Keratinocyte (primary cell): ENCODE measurements around the gene RNF19B.

Experiments
- EZH2 ChIP-seq: IDR thresholded peaks from one replicate; pipeline ENCODE4 v1.6.1; 2012; ENCODE audit warnings: inconsistent platforms, mild to moderate bottlenecking, low read length, moderate library complexity
- TF ChIP-seq, protein P1 (sequence below), 3 experiments: IDR thresholded peaks in 1 of 3; conservative IDR thresholded peaks in 1 of 3; optimal IDR thresholded peaks in 1 of 3; 2 replicates in 2 of 3; 3 replicates in 1 of 3; pipeline versions ENCODE3 to v1.5.1; 2011; ENCODE audit warnings: low read length in 3 of 3, mild to moderate bottlenecking in 3 of 3, moderate library complexity in 2 of 3, control low read depth in 1 of 3, inconsistent platforms in 1 of 3; ENCODE audit not compliant: insufficient read depth in 2 of 3; ENCODE audit errors: extremely low read depth in 1 of 3

DNA sequence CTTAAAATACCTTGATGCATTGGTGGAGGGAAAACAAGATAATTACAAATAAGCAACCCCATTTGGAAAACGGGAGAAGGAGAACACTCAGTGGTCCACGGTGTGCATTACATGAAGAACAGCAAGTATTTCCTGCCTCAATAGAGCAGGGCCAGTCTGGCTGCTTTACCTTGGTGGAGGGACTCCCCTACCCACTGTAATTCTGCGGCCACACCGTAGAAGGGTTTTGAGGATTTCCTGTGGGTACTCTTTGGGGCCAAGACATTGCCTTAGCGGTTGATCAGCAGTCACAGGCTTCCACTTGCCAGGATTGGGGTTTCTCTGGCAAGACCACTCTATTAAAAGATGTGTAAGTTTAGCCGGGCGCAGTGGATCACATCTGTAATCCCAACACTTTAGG, 47.1 kb downstream of the RNF19B start:
- TF ChIP-seq, protein P1, sequence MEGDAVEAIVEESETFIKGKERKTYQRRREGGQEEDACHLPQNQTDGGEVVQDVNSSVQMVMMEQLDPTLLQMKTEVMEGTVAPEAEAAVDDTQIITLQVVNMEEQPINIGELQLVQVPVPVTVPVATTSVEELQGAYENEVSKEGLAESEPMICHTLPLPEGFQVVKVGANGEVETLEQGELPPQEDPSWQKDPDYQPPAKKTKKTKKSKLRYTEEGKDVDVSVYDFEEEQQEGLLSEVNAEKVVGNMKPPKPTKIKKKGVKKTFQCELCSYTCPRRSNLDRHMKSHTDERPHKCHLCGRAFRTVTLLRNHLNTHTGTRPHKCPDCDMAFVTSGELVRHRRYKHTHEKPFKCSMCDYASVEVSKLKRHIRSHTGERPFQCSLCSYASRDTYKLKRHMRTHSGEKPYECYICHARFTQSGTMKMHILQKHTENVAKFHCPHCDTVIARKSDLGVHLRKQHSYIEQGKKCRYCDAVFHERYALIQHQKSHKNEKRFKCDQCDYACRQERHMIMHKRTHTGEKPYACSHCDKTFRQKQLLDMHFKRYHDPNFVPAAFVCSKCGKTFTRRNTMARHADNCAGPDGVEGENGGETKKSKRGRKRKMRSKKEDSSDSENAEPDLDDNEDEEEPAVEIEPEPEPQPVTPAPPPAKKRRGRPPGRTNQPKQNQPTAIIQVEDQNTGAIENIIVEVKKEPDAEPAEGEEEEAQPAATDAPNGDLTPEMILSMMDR (optimal IDR thresholded peaks at IDR 0.05 in 1 of 3, IDR thresholded peaks at IDR 0.05 in 1 of 3, conservative IDR thresholded peaks at IDR 0.05 in 1 of 3; ENCODE audit: extremely low read depth in 1 of 3, insufficient read depth in 2 of 3, low read length in 3 of 3) = no peak
- TF ChIP-seq EZH2 = no peak
